Activated T-helper 1 cell treated with Interleukin-2 at 50 U/mL for 16 hours (primary cell): ENCODE data around the gene PAGR1.
"Not testable (repeated sequence)": the region's sequence is repeated elsewhere in the genome, so short reads cannot be mapped to it uniquely, and the experiment has no call there.

Source experiments
- DNase-seq: peaks from one replicate; pipeline ENCODE4 v3.0.0-alpha.2; 2020; ENCODE audit warnings: low read depth

PAGR1 gene

DNA sequence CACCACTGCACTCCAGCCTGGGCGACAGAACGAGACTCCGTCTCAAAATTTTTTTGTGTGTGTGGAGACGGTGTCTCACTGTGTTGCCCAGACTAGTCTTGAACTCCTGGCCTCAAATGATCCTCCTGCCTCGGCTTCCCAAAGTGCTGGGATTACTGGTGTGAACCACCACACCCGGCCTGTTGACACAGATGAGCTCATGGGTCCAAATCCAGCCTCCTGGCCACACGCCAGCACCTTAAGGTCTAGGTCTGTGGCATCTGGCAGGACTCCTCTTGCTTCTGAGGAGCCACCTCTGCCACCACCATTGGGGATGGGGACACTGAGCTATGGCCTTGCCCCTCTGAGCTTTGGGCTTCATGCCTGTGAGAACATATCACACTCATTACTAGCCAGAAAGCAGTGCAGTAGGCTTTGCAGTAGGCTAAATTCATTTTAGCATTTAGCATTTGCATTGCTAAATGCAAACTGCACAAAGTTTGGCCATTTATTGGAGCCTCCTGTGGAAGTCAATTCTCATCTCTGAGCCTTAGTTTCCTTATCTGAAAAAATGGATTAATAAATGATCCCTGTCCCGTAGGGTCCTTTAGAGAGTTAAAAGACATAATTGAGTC, 52.6 kb downstream of the PAGR1 start:
- DNase-seq = no peak

DNA sequence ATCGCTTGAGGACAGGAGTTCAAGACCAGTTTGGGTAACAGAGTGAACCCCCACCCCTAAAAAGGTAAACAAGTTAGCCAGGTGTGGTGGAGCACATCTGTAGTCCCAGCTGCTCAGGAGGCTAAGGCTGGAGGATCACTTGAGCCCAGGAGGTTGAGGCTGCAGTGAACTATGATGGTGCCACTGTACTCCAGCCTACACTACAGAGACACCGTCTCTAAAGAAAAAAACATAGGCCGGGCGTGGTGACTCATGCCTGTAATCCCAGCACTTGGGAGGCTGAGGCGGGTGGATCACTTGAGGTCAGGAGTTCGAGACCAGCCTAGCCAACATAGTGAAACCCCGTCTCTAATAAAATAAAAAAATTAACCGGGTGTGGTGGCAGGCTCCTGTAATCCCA, 53.1 kb downstream of the PAGR1 start:
- not testable (repeated sequence) for DNase-seq
